Right ventricle myocardium inferior (tissue), 1 donor: ENCODE measurements around the gene PALLD. TPM values are rescaled to one million over a fixed set of nuclear protein-coding genes. Genes with fewer than 3 reads are reported as not detected.
"Not testable (repeated sequence)": the region's sequence is repeated elsewhere in the genome, so short reads cannot be mapped to it uniquely, and the experiment has no call there.

ENCODE experiments used
- ATAC-seq: fragments of 200-7000 bp; cut with Tn5 transposase; one replicate; pipeline ENCODE4 v1.9.1; 2020; ENCODE audit warnings: mild to moderate bottlenecking, moderate library complexity
- DNase-seq: peaks from one replicate; pipeline ENCODE4 v3.0.0; 2021; ENCODE audit errors: missing footprints
- intact Hi-C: fragments of 100-400 bp; cut with DNase I; formaldehyde crosslinking; loops from one replicate; pipeline ENCODE4 v1.11.0; 2022
- total RNA-seq: library from RNA; stranded (reverse); fragmentation: NEBNext Ultra II Directional; extraction: Animal tissue kit (Norgen Biotek cat#: 25700); gene quantifications from one replicate; pipeline ENCODE4 v1.2.1, GENCODE V29; 2021
- donor health status: DM: no; HTN: yes; CAD: no; lungs with severe emphysema.

PALLD gene
- total RNA-seq, 1 donor from 2014 or later, result 977 TPM

GRCh38 chr4:168723569-168723968 lies 226.7 kb downstream of the PALLD start:
- ATAC-seq, result no peak
- no peak for DNase-seq
- intact Hi-C loops, result no loop called here

- intact Hi-C loops, result no loop called here
- ATAC-seq (no peak), DNase-seq (no peak)
Measured at GRCh38 chr4:168724243-168724642, 227.4 kb downstream of the PALLD start.

- intact Hi-C loops, result no loop called here
- ATAC-seq, result no peak
- no peak for DNase-seq
Measured at GRCh38 chr4:168724686-168725411, 228.0 kb downstream of the PALLD start.

- intact Hi-C loops, result no loop called here
- DNase-seq (no peak), ATAC-seq (no peak)
Measured at GRCh38 chr4:168725930-168726329, 229.1 kb downstream of the PALLD start.

GRCh38 chr4:168727181-168727580 lies 230.3 kb downstream of the PALLD start:
- ATAC-seq, intact Hi-C loops: not testable (repeated sequence)

GRCh38 chr4:168731006-168731636 lies 234.3 kb downstream of the PALLD start:
- ATAC-seq (no peak), DNase-seq (no peak)
- intact Hi-C loops, result no loop called here

More at GRCh38 chr4:168727181-168727580, 230.3 kb downstream of the PALLD start:
- not testable (repeated sequence) for DNase-seq

GRCh38 chr4:168731706-168732414 lies 235.0 kb downstream of the PALLD start:
- intact Hi-C loops, result no loop called here
- ATAC-seq (no peak), DNase-seq (no peak)

GRCh38 chr4:168732714-168733113 lies 235.9 kb downstream of the PALLD start:
- ATAC-seq, result no peak
- DNase-seq, result no peak
- intact Hi-C loops, result no loop called here

GRCh38 chr4:168734703-168735678 lies 238.1 kb downstream of the PALLD start:
- no peak for DNase-seq
- peak; percentile 50 for ATAC-seq
- intact Hi-C loops, result no loop called here

- DNase-seq (no peak), ATAC-seq (no peak)
- intact Hi-C loops, result no loop called here
Measured at GRCh38 chr4:168735735-168736134, 238.9 kb downstream of the PALLD start.

- ATAC-seq (no peak), DNase-seq (no peak)
- intact Hi-C loops, result no loop called here
Measured at GRCh38 chr4:168736860-168737805, 240.3 kb downstream of the PALLD start.

- no peak for DNase-seq
- ATAC-seq, result no peak
- intact Hi-C loops, result no loop called here
Measured at GRCh38 chr4:168737806-168738172, 240.9 kb downstream of the PALLD start.

GRCh38 chr4:168739886-168740285 lies 243.0 kb downstream of the PALLD start:
- DNase-seq (no peak), ATAC-seq (no peak)
- intact Hi-C loops, result no loop called here

- intact Hi-C loops, result no loop called here
- no peak for ATAC-seq
- no peak for DNase-seq
Measured at GRCh38 chr4:168740691-168741090, 243.8 kb downstream of the PALLD start.

- no peak for DNase-seq
- ATAC-seq, result no peak
- intact Hi-C loops, result no loop called here
Measured at GRCh38 chr4:168741281-168742173, 244.7 kb downstream of the PALLD start.

- DNase-seq, result no peak
- intact Hi-C loops, result no loop called here
- no peak for ATAC-seq
Measured at GRCh38 chr4:168743131-168743530, 246.3 kb downstream of the PALLD start.

- DNase-seq (no peak), ATAC-seq (no peak)
- intact Hi-C loops, result no loop called here
Measured at GRCh38 chr4:168743601-168744000, 246.7 kb downstream of the PALLD start.
